Astrocyte (in vitro differentiated cells and primary cell): ENCODE data around the gene STXBP1. TPM values are rescaled to one million over a fixed set of nuclear protein-coding genes. Genes with fewer than 3 reads are reported as not detected.

Source experiments
- DNase-seq: peaks from one replicate; pipeline ENCODE4 v3.0.0-alpha.2; 2010; ENCODE audit warnings: low read depth
- FAIRE-seq: peaks from 2 replicates; lab custom pipeline; 2011; peaks lifted over from hg19 to GRCh38; lab: Jason Lieb, UNC
- H2AFZ ChIP-seq: 2 replicates; pipeline ENCODE4 v1.6.0; 2012; ENCODE audit warnings: low read depth, low read length, inconsistent platforms
- H3K27ac ChIP-seq: 2 replicates; pipeline ENCODE4 v1.5.1; 2011; ENCODE audit warnings: low read depth, low read length, inconsistent platforms
- H3K27me3 ChIP-seq: 2 replicates; pipeline ENCODE4 v1.6.0; 2011; ENCODE audit warnings: low read length, inconsistent platforms; ENCODE audit not compliant: insufficient read depth
- H3K36me3 ChIP-seq: 2 replicates; pipeline ENCODE4 v1.5.1; 2011; ENCODE audit warnings: low read length, inconsistent platforms; ENCODE audit not compliant: insufficient read depth
- H3K4me1 ChIP-seq: 2 replicates; pipeline ENCODE4 v1.5.1; 2011; ENCODE audit warnings: low read length, inconsistent platforms; ENCODE audit not compliant: insufficient read depth
- H3K4me2 ChIP-seq: 2 replicates; pipeline ENCODE4 v1.6.0; 2012; ENCODE audit warnings: low read length, inconsistent platforms
- H3K4me3 ChIP-seq: 2 replicates; pipeline ENCODE4 v1.5.1; 2011; ENCODE audit warnings: low read depth, mild to moderate bottlenecking, low read length, inconsistent platforms; ENCODE audit not compliant: insufficient read depth
- H3K79me2 ChIP-seq: 2 replicates; pipeline ENCODE4 v1.6.0; 2012; ENCODE audit warnings: mild to moderate bottlenecking, low read length, inconsistent platforms; ENCODE audit not compliant: insufficient read depth
- H3K9ac ChIP-seq: 2 replicates; pipeline ENCODE4 v1.6.0; 2012; ENCODE audit warnings: mild to moderate bottlenecking, low read length, inconsistent platforms
- H3K9me3 ChIP-seq: 2 replicates; pipeline ENCODE4 v1.5.1; 2012; ENCODE audit warnings: low read depth, mild to moderate bottlenecking, low read length, inconsistent platforms; ENCODE audit not compliant: insufficient read depth
- H4K20me1 ChIP-seq: 2 replicates; pipeline ENCODE4 v1.6.0; 2012; ENCODE audit warnings: low read length, inconsistent platforms; ENCODE audit not compliant: insufficient read depth
- H3K27ac Mint-ChIP-seq: one replicate; pipeline ENCODE4 v1.8.0; 2021; ENCODE audit warnings: mild to moderate bottlenecking, mixed read lengths; ENCODE audit not compliant: unreplicated experiment
- H3K27me3 Mint-ChIP-seq: one replicate; pipeline ENCODE4 v1.8.0; 2021; ENCODE audit warnings: low read depth, mixed read lengths; ENCODE audit not compliant: unreplicated experiment
- H3K36me3 Mint-ChIP-seq: one replicate; pipeline ENCODE4 v1.8.0; 2021; ENCODE audit warnings: low read depth, mixed read lengths; ENCODE audit not compliant: unreplicated experiment
- H3K4me1 Mint-ChIP-seq: one replicate; pipeline ENCODE4 v1.8.0; 2021; ENCODE audit warnings: low read depth, mixed read lengths; ENCODE audit not compliant: unreplicated experiment
- H3K4me3 Mint-ChIP-seq: one replicate; pipeline ENCODE4 v1.8.0; 2021; ENCODE audit warnings: mild to moderate bottlenecking, moderate library complexity, mixed read lengths; ENCODE audit not compliant: unreplicated experiment
- H3K9me3 Mint-ChIP-seq: one replicate; pipeline ENCODE4 v1.8.0; 2021; ENCODE audit warnings: mild to moderate bottlenecking, mixed read lengths; ENCODE audit not compliant: unreplicated experiment
- CTCF ChIP-seq: IDR thresholded peaks from 2 replicates; pipeline ENCODE4 v1.5.1; 2011; ENCODE audit warnings: low read depth, mild to moderate bottlenecking, inconsistent platforms, low read length, moderate library complexity; ENCODE audit not compliant: insufficient read depth
- EZH2 ChIP-seq: IDR thresholded peaks from 2 replicates; pipeline ENCODE4 v1.6.1; 2012; ENCODE audit warnings: mild to moderate bottlenecking, low read length, inconsistent platforms; ENCODE audit not compliant: insufficient read depth
- total RNA-seq: library from RNA; stranded (reverse); gene quantifications from 2 replicates; pipeline ENCODE4 v1.2.1, GENCODE V29; 2021

STXBP1 gene
- total RNA-seq, 1 donor from 2014 or later, result 39.6 TPM

- Histone ChIP-seq H2AFZ (no peak overlapping the region), H3K4me2 (no peak overlapping the region), H3K36me3 (no peaks in the 10 kb centered on the region), H3K9me3 (no peaks in the 10 kb centered on the region), H3K4me1 (no peaks in the 10 kb centered on the region), H3K27ac (no peak overlapping the region), H3K9ac (no peak overlapping the region), H4K20me1 (peaks cover 12% of the 10 kb centered on the region), H3K4me3 (no peak overlapping the region), H3K79me2 (no peaks in the 10 kb centered on the region), H3K27me3 (no peaks in the 10 kb centered on the region)
- peaks cover 1% of the 10 kb centered on the region for H3K36me3 Mint-ChIP-seq
- H3K27me3 Mint-ChIP-seq, result no peaks in the 10 kb centered on the region
- peaks cover 3% of the 10 kb centered on the region for H3K4me1 Mint-ChIP-seq
- TF ChIP-seq EZH2 (no peak), CTCF (no peak)
- FAIRE-seq (no peak), DNase-seq (no peak)
- no peak overlapping the region for H3K4me3 Mint-ChIP-seq
- H3K27ac Mint-ChIP-seq, result no peak overlapping the region
- H3K9me3 Mint-ChIP-seq, result no peaks in the 10 kb centered on the region
Measured at GRCh38 chr9:127650518-127650917, 38.4 kb downstream of the STXBP1 start.

- Histone ChIP-seq H3K9ac (no peak overlapping the region), H3K9me3 (no peaks in the 10 kb centered on the region), H3K4me3 (no peak overlapping the region), H3K4me2 (no peak overlapping the region), H4K20me1 (peaks cover 12% of the 10 kb centered on the region), H3K36me3 (no peaks in the 10 kb centered on the region), H3K27me3 (no peaks in the 10 kb centered on the region), H3K27ac (no peak overlapping the region), H3K4me1 (no peaks in the 10 kb centered on the region), H2AFZ (no peak overlapping the region), H3K79me2 (no peaks in the 10 kb centered on the region)
- no peaks in the 10 kb centered on the region for H3K27me3 Mint-ChIP-seq
- TF ChIP-seq EZH2 (no peak), CTCF (no peak)
- peaks cover 1% of the 10 kb centered on the region for H3K36me3 Mint-ChIP-seq
- H3K4me3 Mint-ChIP-seq, result no peak overlapping the region
- FAIRE-seq, result no peak
- no peak for DNase-seq
- H3K9me3 Mint-ChIP-seq, result no peaks in the 10 kb centered on the region
- no peak overlapping the region for H3K27ac Mint-ChIP-seq
- H3K4me1 Mint-ChIP-seq, result peaks cover 3% of the 10 kb centered on the region
Measured at GRCh38 chr9:127651697-127652610, 39.9 kb downstream of the STXBP1 start.

GRCh38 chr9:127652733-127653132 lies 40.7 kb downstream of the STXBP1 start:
- peaks cover 3% of the 10 kb centered on the region for H3K4me1 Mint-ChIP-seq

More at GRCh38 chr9:127652733-127653132, 40.7 kb downstream of the STXBP1 start:
- Histone ChIP-seq H3K4me1 (no peaks in the 10 kb centered on the region), H3K4me2 (no peak overlapping the region), H3K27me3 (no peaks in the 10 kb centered on the region), H3K4me3 (no peak overlapping the region), H3K36me3 (no peaks in the 10 kb centered on the region), H4K20me1 (peaks cover 12% of the 10 kb centered on the region), H3K27ac (no peak overlapping the region), H3K9ac (no peak overlapping the region), H2AFZ (no peak overlapping the region), H3K9me3 (no peaks in the 10 kb centered on the region), H3K79me2 (no peaks in the 10 kb centered on the region)
- Mint-ChIP-seq H3K27ac (no peak overlapping the region), H3K27me3 (no peaks in the 10 kb centered on the region), H3K36me3 (peaks cover 1% of the 10 kb centered on the region), H3K4me3 (no peak overlapping the region), H3K9me3 (no peaks in the 10 kb centered on the region)
- TF ChIP-seq EZH2 (no peak), CTCF (no peak)
- DNase-seq, result no peak
- no peak for FAIRE-seq
